ENCODE measurements around the gene CCDC154.

CCDC154 gene

GRCh38 chr16:1445518-1446203 is 1.3 kb upstream of the CCDC154 start:
- no peak overlapping the region for H2AFZ ChIP-seq (ENCODE audit: low read depth, low read length)
- no peak overlapping the region for H3K4ac ChIP-seq (ENCODE audit: low read depth in 1 of 2, low read length in 2 of 2)
- no peak for DNase-seq
- H2BK12ac ChIP-seq (ENCODE audit: low read length in 2 of 2) = no peak overlapping the region
- H2BK15ac ChIP-seq (ENCODE audit: low read depth, poor library complexity, severe bottlenecking) = no peak overlapping the region
- no peak overlapping the region for H3K4me3 ChIP-seq (ENCODE audit: insufficient read depth in 1 of 2, low read depth in 1 of 2, low read length in 2 of 2)
- no peak overlapping the region for H3K23ac ChIP-seq (ENCODE audit: low read length in 2 of 2)
- H3K27me3 ChIP-seq (ENCODE audit: control insufficient read depth in 1 of 2, insufficient read depth in 1 of 2, low read length in 2 of 2) = no peaks in the 10 kb centered on the region
- H4K91ac ChIP-seq (ENCODE audit: low read length) = no peak overlapping the region
- H3K27ac ChIP-seq (ENCODE audit: low read length, poor library complexity, severe bottlenecking) = no peak overlapping the region
- no peak overlapping the region for H3K18ac ChIP-seq (ENCODE audit: low read depth in 1 of 2, low read length in 2 of 2)
- H3K36me3 ChIP-seq (ENCODE audit: control insufficient read depth in 1 of 2, insufficient read depth in 2 of 2, low read depth in 1 of 2, low read length in 2 of 2) = peaks cover 35 to 61% of the 10 kb centered on the region in 2 experiments
- H3K9me3 ChIP-seq (ENCODE audit: control insufficient read depth, low read length) = no peaks in the 10 kb centered on the region
- no peak overlapping the region for H2BK5ac ChIP-seq (ENCODE audit: low read depth, low read length, poor library complexity, severe bottlenecking)
- WGBS = 90% methylated on average over 25 of the region's 25 CpGs
- peaks cover 3% of the 10 kb centered on the region for H3K79me1 ChIP-seq (replicated peaks; ENCODE audit: low read length, poor library complexity, severe bottlenecking)
- H4K8ac ChIP-seq (ENCODE audit: low read length) = no peak overlapping the region
- H3K4me1 ChIP-seq (ENCODE audit: control insufficient read depth, insufficient read depth, low read depth, low read length) = peaks cover 3% of the 10 kb centered on the region
- H3K4me2 ChIP-seq (ENCODE audit: low read length, poor library complexity, severe bottlenecking) = no peak overlapping the region
- no peak overlapping the region for H2AK5ac ChIP-seq (ENCODE audit: low read length, severe bottlenecking)
- no peak overlapping the region for H2BK120ac ChIP-seq (ENCODE audit: low read depth, low read length)
- no peak overlapping the region for H3K14ac ChIP-seq (ENCODE audit: low read length in 2 of 2)
- no peak overlapping the region for H3K9ac ChIP-seq (ENCODE audit: low read length)

GRCh38 chr16:1444730-1445517 is 568 bp upstream of the CCDC154 start:
- WGBS = 90% methylated on average over 46 of the region's 48 CpGs
- no peak overlapping the region for H2BK5ac ChIP-seq (ENCODE audit: low read depth, low read length, poor library complexity, severe bottlenecking)
- no peak overlapping the region for H2AK5ac ChIP-seq (ENCODE audit: low read length, severe bottlenecking)
- H3K4me2 ChIP-seq (ENCODE audit: low read length, poor library complexity, severe bottlenecking) = no peak overlapping the region
- no peak overlapping the region for H3K4me3 ChIP-seq (ENCODE audit: insufficient read depth in 1 of 2, low read depth in 1 of 2, low read length in 2 of 2)
- no peak overlapping the region for H3K23ac ChIP-seq (ENCODE audit: low read length in 2 of 2)
- no peak overlapping the region for H2BK15ac ChIP-seq (ENCODE audit: low read depth, poor library complexity, severe bottlenecking)
- peaks cover 3% of the 10 kb centered on the region for H3K79me1 ChIP-seq (replicated peaks; ENCODE audit: low read length, poor library complexity, severe bottlenecking)
- H3K27ac ChIP-seq (ENCODE audit: low read length, poor library complexity, severe bottlenecking) = no peak overlapping the region
- H4K91ac ChIP-seq (ENCODE audit: low read length) = no peak overlapping the region
- no peaks in the 10 kb centered on the region for H3K27me3 ChIP-seq (ENCODE audit: control insufficient read depth in 1 of 2, insufficient read depth in 1 of 2, low read length in 2 of 2)
- DNase-seq = no peak
- no peak overlapping the region for H2BK120ac ChIP-seq (ENCODE audit: low read depth, low read length)
- no peaks in the 10 kb centered on the region for H3K9me3 ChIP-seq (ENCODE audit: control insufficient read depth, low read length)
- peaks cover 3% of the 10 kb centered on the region for H3K4me1 ChIP-seq (ENCODE audit: control insufficient read depth, insufficient read depth, low read depth, low read length)
- H3K4ac ChIP-seq (ENCODE audit: low read depth in 1 of 2, low read length in 2 of 2) = no peak overlapping the region
- H4K8ac ChIP-seq (ENCODE audit: low read length) = no peak overlapping the region
- no peak overlapping the region for H3K9ac ChIP-seq (ENCODE audit: low read length)
- peaks cover 31 to 53% of the 10 kb centered on the region in 2 experiments for H3K36me3 ChIP-seq (ENCODE audit: control insufficient read depth in 1 of 2, insufficient read depth in 2 of 2, low read depth in 1 of 2, low read length in 2 of 2)
- H3K18ac ChIP-seq (ENCODE audit: low read depth in 1 of 2, low read length in 2 of 2) = no peak overlapping the region
- H3K14ac ChIP-seq (ENCODE audit: low read length in 2 of 2) = no peak overlapping the region
- no peak overlapping the region for H2AFZ ChIP-seq (ENCODE audit: low read depth, low read length)
- H2BK12ac ChIP-seq (ENCODE audit: low read length in 2 of 2) = no peak overlapping the region

DNA sequence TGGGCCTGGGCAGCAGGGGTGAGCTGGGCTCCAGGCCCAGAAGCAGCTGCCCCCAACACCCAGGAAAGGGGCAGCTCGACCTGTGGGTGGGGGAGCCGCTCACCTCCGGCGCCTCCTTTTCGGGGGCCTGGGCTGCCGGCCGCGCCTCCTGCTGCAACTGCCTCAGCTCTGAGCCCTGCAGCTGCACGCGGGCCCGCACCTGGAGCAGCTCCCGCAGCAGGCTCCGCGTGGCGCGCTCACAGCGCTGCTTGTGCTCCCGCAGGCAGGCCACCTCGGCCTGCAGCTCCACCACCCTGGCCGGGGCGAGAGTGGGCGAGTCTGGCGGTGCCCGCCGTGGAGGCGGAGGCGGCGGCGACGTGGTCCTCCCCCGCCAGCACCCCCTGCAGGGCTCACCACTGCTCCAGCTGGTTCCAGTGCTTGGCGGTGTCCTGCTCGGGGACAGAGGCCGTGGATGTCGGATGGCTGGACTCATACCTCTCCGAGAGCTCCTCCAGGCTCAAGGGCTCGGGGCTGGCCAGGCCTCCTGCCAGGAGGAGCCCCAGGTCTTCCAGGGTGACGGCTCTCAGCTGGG is 868 bp downstream of the CCDC154 start:
- Histone ChIP-seq H4K8ac (ENCODE audit: low read length) (no peak overlapping the region), H2AK5ac (ENCODE audit: low read length, severe bottlenecking) (no peak overlapping the region), H2AFZ (ENCODE audit: low read depth, low read length) (no peak overlapping the region), H3K36me3 (ENCODE audit: control insufficient read depth in 1 of 2, insufficient read depth in 2 of 2, low read depth in 1 of 2, low read length in 2 of 2) (peaks cover 18 to 39% of the 10 kb centered on the region in 2 experiments), H3K27me3 (ENCODE audit: control insufficient read depth in 1 of 2, insufficient read depth in 1 of 2, low read length in 2 of 2) (no peaks in the 10 kb centered on the region), H3K4me1 (ENCODE audit: control insufficient read depth, insufficient read depth, low read depth, low read length) (peaks cover 8% of the 10 kb centered on the region), H3K4me2 (ENCODE audit: low read length, poor library complexity, severe bottlenecking) (no peak overlapping the region), H3K79me1 (replicated peaks; ENCODE audit: low read length, poor library complexity, severe bottlenecking) (peaks cover 2% of the 10 kb centered on the region), H2BK5ac (ENCODE audit: low read depth, low read length, poor library complexity, severe bottlenecking) (no peak overlapping the region), H3K23ac (ENCODE audit: low read length in 2 of 2) (no peak overlapping the region), H3K18ac (ENCODE audit: low read depth in 1 of 2, low read length in 2 of 2) (no peak overlapping the region), H3K9ac (ENCODE audit: low read length) (no peak overlapping the region), H3K27ac (ENCODE audit: low read length, poor library complexity, severe bottlenecking) (no peak overlapping the region), H3K4me3 (ENCODE audit: insufficient read depth in 1 of 2, low read depth in 1 of 2, low read length in 2 of 2) (no peak overlapping the region), H2BK120ac (ENCODE audit: low read depth, low read length) (no peak overlapping the region), H2BK12ac (ENCODE audit: low read length in 2 of 2) (no peak overlapping the region), H3K9me3 (ENCODE audit: control insufficient read depth, low read length) (no peaks in the 10 kb centered on the region), H3K14ac (ENCODE audit: low read length in 2 of 2) (no peak overlapping the region), H4K91ac (ENCODE audit: low read length) (no peak overlapping the region), H2BK15ac (ENCODE audit: low read depth, poor library complexity, severe bottlenecking) (no peak overlapping the region), H3K4ac (ENCODE audit: low read depth in 1 of 2, low read length in 2 of 2) (no peak overlapping the region)
- no peak for DNase-seq
- 87% methylated on average over 37 of the region's 38 CpGs for WGBS

DNA sequence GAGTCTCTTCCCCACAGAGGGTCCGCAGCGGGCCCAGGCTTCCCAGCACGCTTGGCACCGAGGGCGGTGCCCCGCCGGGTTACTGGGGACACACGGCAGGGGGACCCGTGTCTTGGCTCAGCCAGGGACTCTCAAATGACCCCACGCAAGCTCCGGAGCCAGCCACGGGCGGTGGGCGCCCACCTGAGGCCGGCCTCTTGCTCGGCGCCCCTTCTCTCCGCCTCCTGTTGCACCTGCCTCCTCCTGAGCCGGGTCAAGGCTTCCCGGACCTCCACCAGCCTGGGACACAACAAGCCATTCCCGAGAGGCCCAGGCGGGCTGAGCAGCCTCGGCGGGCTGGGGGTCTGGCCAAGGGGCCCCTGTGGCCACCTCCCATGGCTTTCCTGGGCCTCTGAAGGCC is 1.7 kb downstream of the CCDC154 start:
- H2BK120ac ChIP-seq (ENCODE audit: low read depth, low read length) = no peak overlapping the region
- H3K23ac ChIP-seq (ENCODE audit: low read length in 2 of 2) = no peak overlapping the region
- no peak overlapping the region for H3K18ac ChIP-seq (ENCODE audit: low read depth in 1 of 2, low read length in 2 of 2)
- no peaks in the 10 kb centered on the region for H3K9me3 ChIP-seq (ENCODE audit: control insufficient read depth, low read length)
- H4K91ac ChIP-seq (ENCODE audit: low read length) = no peak overlapping the region
- H3K79me1 ChIP-seq (replicated peaks; ENCODE audit: low read length, poor library complexity, severe bottlenecking) = peaks cover 1% of the 10 kb centered on the region
- H3K27ac ChIP-seq (ENCODE audit: low read length, poor library complexity, severe bottlenecking) = no peak overlapping the region
- no peak for DNase-seq
- H2AFZ ChIP-seq (ENCODE audit: low read depth, low read length) = no peak overlapping the region
- no peak overlapping the region for H3K14ac ChIP-seq (ENCODE audit: low read length in 2 of 2)
- no peak overlapping the region for H3K4me3 ChIP-seq (ENCODE audit: insufficient read depth in 1 of 2, low read depth in 1 of 2, low read length in 2 of 2)
- no peak overlapping the region for H3K4ac ChIP-seq (ENCODE audit: low read depth in 1 of 2, low read length in 2 of 2)
- no peak overlapping the region for H4K8ac ChIP-seq (ENCODE audit: low read length)
- H2BK15ac ChIP-seq (ENCODE audit: low read depth, poor library complexity, severe bottlenecking) = no peak overlapping the region
- H3K36me3 ChIP-seq (ENCODE audit: control insufficient read depth in 1 of 2, insufficient read depth in 2 of 2, low read depth in 1 of 2, low read length in 2 of 2) = peaks cover 11 to 31% of the 10 kb centered on the region in 2 experiments
- no peak overlapping the region for H3K4me2 ChIP-seq (ENCODE audit: low read length, poor library complexity, severe bottlenecking)
- 90% methylated on average over 24 of the region's 24 CpGs for WGBS
- no peak overlapping the region for H2BK12ac ChIP-seq (ENCODE audit: low read length in 2 of 2)
- H3K4me1 ChIP-seq (ENCODE audit: control insufficient read depth, insufficient read depth, low read depth, low read length) = peaks cover 16% of the 10 kb centered on the region
- H2BK5ac ChIP-seq (ENCODE audit: low read depth, low read length, poor library complexity, severe bottlenecking) = no peak overlapping the region
- no peak overlapping the region for H2AK5ac ChIP-seq (ENCODE audit: low read length, severe bottlenecking)
- no peak overlapping the region for H3K9ac ChIP-seq (ENCODE audit: low read length)
- no peaks in the 10 kb centered on the region for H3K27me3 ChIP-seq (ENCODE audit: control insufficient read depth in 1 of 2, insufficient read depth in 1 of 2, low read length in 2 of 2)

All from mesenchymal stem cell (in vitro differentiated cells and primary cell).